Heart left ventricle (tissue), 13 donors: ENCODE data around the gene NAB1.

Experiments
- POLR2A ChIP-seq, 2 donors: fragments of 450-650 bp; IDR thresholded peaks; one replicate each; pipeline ENCODE4 v1.6.1; 2017; ENCODE audit warnings: antibody characterized with exemption in 2 of 2, mild to moderate bottlenecking in 2 of 2, moderate library complexity in 2 of 2
- TF ChIP-seq, protein P1 (sequence below), 12 donors: fragments of 200-600 bp; sonication (generic) in 4 of 12; IDR thresholded peaks; one replicate each; pipeline versions ENCODE4 v1.5.0 to v1.8.0; 2018 to 2022; ENCODE audit warnings: antibody characterized with exemption in 12 of 12, mild to moderate bottlenecking in 5 of 12
- donor health status: ischemic (EF 13 %, LVEDD 7.1; RV severe dilation, severe dysfunction).
- donor health status: DM: no; HTN: yes; CAD: no.
- donor health status: DM: no; HTN: no; CAD: no.
- donor health status: ischemic (EF 25% LVEDD 6.9; RV normal size, moderate dysfunction).
- donor health status: ischemic (EF 25% LVEDD 5.7; RV mildly dilated, moderate dysfunction).
- donor health status: ischemic (EF 35%, LVEDD 5.7; RV mildly dilated, moderate dysfunction).
- donor health status: nonischemic (EF 11% LVEDD 7.7; RV severe dilation, severe dysfunction).
- donor health status: DM: yes; HTN: yes; CAD: no.
- donor health status: PGD.
- donor health status: ischemic (EF 29% LVEDD 5.4; RV normal size, mild dysfunction).
- donor health status: nonischemic (EF 23%, LVEDD 6.1; RV moderate dilation, normal function).

- no peak for TF ChIP-seq POLR2A (IDR thresholded peaks at IDR 0.05)
- TF ChIP-seq, protein P1, sequence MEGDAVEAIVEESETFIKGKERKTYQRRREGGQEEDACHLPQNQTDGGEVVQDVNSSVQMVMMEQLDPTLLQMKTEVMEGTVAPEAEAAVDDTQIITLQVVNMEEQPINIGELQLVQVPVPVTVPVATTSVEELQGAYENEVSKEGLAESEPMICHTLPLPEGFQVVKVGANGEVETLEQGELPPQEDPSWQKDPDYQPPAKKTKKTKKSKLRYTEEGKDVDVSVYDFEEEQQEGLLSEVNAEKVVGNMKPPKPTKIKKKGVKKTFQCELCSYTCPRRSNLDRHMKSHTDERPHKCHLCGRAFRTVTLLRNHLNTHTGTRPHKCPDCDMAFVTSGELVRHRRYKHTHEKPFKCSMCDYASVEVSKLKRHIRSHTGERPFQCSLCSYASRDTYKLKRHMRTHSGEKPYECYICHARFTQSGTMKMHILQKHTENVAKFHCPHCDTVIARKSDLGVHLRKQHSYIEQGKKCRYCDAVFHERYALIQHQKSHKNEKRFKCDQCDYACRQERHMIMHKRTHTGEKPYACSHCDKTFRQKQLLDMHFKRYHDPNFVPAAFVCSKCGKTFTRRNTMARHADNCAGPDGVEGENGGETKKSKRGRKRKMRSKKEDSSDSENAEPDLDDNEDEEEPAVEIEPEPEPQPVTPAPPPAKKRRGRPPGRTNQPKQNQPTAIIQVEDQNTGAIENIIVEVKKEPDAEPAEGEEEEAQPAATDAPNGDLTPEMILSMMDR (IDR thresholded peaks at IDR 0.05), result peak in 5 of 12 donors; percentile 16 to 43 (median 35)
Observed at GRCh38 chr2:190698895-190699294, 50.0 kb downstream of the NAB1 start.
